COLO829 (cell line): ENCODE measurements around the gene PDE2A.

Experiments
- DNase-seq: peaks from one replicate; pipeline ENCODE4 v3.0.0; 2012; ENCODE audit warnings: low spot score

PDE2A gene

DNA sequence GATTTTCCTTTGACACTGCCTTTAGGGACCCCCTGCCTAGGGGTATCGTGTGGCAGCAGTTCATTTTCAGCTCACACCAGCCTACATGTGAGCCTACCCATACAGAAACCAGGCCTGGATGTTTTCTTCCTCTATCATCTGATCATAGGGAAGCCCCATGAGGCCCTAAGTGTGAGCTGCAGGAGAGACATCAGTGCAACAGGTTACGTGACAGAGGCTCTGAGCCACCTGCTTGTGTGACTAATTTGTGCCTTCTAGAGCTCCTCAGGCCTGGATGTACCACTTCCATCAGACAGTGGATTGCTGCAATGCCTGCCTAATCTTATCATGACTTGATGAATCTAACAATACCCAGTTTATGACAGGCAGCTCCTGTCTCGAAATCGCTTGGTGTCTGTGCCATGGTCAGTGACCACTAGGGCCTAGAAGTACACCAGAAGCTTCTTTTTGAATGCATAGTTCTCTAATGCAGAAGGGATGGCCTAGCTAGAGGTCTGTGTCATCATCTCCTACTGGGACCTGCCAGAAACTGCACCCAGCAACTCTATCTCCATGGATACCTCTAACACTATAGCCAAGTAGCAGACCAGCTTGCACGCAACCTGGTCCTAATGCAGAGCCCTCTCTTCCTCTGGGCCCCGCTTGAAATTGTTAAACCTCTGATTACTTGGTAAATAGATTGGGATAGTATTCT lies 130.2 kb downstream of the PDE2A start:
- DNase-seq = no peak

GRCh38 chr11:72541257-72541974 lies 132.8 kb downstream of the PDE2A start:
- no peak for DNase-seq

- DNase-seq = no peak
These were observed 137.2 kb downstream of the PDE2A start for GRCh38 chr11:72537051-72537450.

- no peak for DNase-seq
These were observed 139.1 kb downstream of the PDE2A start for GRCh38 chr11:72535194-72535547.

DNA sequence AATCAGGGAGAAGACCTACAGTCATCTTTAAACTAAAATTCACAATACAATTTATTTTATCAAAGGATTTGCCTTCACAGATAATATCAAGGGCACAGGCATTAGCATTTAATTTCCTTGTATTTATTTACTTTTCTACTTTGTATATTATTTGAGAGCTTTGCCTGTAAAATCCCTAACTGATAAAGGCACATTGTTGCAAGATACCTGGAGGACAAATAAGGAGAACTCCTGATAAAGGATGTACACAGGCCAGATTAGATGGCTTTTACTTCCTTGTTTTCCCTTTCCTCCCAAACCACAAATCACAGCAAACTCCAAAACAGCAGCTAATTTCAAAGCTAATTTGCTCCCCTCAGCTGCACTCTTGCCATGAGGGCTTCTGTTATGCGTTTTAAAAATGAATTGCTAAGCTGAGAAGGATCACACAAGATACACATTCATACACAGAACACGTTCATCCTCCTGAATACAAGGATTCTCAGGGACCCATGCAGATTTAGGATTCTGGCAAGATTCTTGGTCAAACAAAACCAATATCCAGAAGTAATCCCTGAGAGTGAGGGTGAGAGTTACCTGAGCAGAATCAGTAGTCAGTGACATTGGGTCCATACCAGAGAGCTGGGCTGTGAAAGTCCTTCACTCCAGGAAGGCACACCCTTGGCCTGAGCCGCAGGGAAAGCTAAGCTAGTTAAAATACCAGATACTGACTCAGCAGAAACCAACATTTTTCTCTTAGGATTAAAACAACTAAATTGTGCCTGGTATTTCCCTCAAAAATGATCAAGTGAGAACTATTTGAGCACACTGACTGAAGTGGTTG lies 139.6 kb downstream of the PDE2A start:
- no peak for DNase-seq

- DNase-seq = no peak
These were observed 145.2 kb downstream of the PDE2A start for GRCh38 chr11:72529068-72529467.

- no peak for DNase-seq
These were observed 146.1 kb downstream of the PDE2A start for GRCh38 chr11:72528121-72528520.
